GM12892 (cell line): Measurements from ENCODE around the gene RHNO1.

Experiments
- DNase-seq: peaks from one replicate; pipeline ENCODE4 v3.0.0; 2011; ENCODE audit not compliant: insufficient read length
- FAIRE-seq: peaks from 2 replicates; lab custom pipeline; 2011; peaks lifted over from hg19 to GRCh38; lab: Jason Lieb, UNC
- POLR2A ChIP-seq: IDR thresholded peaks from 2 replicates; pipeline ENCODE4 v1.6.1; 2011; ENCODE audit warnings: low read depth, low read length, control low read depth
- POLR2AphosphoS5 ChIP-seq: IDR thresholded peaks from 2 replicates; pipeline ENCODE4 v1.6.1; 2011; ENCODE audit warnings: low read depth, low read length, control low read depth
- TAF1 ChIP-seq: IDR thresholded peaks from 2 replicates; pipeline ENCODE4 v1.6.1; 2011; ENCODE audit warnings: low read depth, mild to moderate bottlenecking, control low read depth, low read length, borderline replicate concordance

Gene RHNO1

DNA sequence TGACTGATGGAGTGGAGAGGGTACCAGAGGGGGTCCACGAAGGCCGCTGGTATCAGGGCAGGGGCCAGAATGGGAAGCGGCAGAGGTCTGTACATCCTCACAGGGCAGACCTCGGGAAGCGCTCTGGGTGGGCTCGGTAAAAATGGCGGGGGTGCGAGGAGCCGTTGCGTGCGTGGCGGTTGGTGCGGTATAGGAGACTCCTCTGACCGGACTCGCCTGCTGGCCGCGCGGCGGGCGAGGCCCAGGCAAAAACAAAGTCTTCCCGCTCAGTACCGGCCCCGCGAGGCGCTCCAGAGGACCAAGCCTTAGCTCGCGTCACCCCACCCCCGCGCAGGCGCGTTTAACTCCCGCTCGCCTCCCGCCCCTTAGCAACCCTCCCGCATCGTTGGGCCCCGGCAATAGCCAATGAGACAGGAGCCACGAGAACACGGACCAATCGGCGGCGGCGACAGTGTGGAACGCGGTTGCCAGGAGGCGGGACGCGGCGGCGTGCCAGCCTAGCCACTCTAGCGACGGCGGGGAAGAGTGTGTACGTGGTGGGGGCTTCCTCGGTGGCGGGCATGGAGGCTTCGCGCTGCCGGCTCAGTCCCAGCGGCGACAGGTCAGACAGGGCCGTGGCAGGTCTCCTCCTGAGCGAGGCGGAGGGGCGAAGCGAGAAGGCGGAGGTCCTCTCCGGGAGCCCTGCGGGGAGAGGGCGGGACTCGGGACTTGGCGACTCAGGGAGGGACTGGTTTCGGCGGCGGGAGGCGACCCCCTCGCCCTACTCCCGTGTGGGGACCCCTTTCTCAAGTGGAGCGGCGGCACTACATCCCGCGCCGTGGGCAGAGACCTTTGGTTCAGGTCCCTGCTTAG lies 13.6 kb downstream of the RHNO1 start, which contains the start of gene TULP3:
TSS of gene TULP3 (plus strand) at position 504 of the 852 bp plus-strand sequence. CDS start at position 561, 57 bp downstream.
- peak; percentile 94 for DNase-seq
- TF ChIP-seq TAF1 = no peak
- TF ChIP-seq POLR2A = peak; percentile 62; the same call in 1 of the 2 replicates
- no peak for TF ChIP-seq POLR2AphosphoS5
- peak; percentile 96 for FAIRE-seq

DNA sequence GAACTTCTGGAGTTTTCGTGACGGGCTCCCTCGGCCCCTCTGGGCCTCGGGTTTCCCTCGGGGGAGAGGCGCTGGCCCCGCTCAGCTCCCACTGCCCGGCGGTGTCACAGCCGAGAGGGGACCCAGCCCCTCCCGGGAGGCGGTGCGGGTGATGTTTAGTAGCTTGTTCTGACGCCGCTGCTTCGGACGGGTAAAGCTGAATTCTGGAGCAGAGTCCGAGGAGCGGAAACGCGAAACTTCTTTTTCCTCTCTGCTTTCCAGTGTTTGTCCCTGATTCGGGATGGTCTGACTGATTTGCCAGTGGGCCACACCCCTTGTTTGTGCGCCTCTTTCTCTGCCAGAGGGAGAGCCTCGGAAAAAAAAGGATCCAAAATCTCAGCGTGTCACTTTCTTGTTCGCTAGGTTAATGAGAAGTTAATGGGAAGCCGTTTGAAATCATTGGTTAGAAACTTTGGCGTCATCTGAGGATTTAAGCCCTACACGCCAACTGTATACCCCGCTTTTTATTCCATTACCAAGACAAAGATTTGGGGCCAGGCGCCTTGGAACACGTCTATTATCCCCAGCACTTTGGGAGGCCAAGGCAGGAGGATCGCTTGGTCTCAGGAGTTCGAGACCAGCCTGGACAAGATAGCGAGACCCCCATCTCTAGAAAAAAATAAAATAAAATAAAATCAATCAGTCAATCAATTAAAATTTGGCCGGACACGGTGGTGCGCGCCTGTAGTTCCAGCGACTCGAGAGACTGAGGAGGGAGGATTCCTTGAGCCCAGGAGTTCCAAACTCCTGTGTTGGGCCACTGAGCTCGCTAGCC lies 14.4 kb downstream of the RHNO1 start:
- FAIRE-seq (peak; percentile 82), DNase-seq (no peak)
- TF ChIP-seq TAF1 (no peak), POLR2A (no peak), POLR2AphosphoS5 (no peak)

DNA sequence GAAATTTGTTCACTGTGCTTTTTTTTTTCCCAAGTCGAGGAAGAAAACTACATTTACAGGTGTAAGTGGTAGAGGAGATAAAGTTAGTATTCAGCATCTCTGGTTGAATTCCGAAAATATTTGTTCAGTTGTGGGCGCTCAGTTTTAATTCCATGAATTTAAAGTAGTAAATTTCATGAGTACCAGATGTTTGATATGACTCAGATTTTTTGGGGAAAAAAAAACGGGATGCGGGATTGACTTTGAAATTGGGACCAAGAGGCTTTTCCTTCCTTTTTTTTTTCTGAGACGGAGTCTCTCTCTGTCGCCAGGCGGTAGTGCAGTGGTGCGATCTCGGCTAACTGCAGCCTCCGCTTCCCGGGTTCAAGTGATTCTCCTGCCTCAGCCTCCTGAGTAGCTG lies 15.2 kb downstream of the RHNO1 start:
- DNase-seq = no peak
- TF ChIP-seq POLR2A (no peak), POLR2AphosphoS5 (no peak), TAF1 (no peak)
- no peak for FAIRE-seq

DNA sequence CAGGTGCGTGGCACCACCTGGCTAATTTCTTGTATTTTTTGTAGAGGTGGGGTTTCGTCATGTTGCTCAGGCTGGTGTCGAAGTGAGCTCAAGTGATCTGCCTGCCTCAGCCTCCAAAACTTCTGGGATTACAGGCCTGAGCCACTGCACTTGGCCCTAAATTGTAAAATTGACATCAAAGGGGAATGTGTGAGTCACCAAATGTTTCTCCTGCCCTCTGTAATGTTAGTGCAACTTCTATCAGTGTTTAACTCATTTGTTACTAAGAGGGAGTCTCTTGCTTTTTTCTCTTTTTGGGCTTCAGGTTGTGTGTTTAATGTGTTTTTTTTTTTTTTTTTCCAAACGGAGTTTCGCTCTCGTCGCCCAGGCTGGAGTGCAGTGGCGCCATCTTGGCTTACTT lies 16.0 kb downstream of the RHNO1 start:
- FAIRE-seq = no peak
- TF ChIP-seq POLR2A = no peak
- no peak for TF ChIP-seq TAF1
- no peak for TF ChIP-seq POLR2AphosphoS5
- no peak for DNase-seq

DNA sequence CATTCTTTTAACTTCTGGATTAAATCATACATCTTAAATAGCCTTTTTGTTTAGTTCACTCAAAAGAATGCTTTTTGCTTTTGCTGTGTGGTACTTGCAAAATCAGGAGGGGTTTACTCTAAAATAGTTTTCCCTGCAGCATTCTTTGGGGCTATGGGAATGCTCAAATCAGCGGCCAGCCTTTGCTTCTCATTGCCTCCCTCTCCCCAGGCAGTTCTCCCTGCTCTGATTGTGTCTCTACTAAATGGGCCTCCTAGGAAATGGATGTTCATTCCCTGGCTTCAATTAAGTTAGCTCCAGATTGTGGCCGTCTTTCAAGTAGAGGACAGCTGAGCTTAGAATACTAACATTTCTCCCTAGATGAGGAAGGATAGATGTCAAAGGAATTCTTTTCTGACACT lies 18.0 kb downstream of the RHNO1 start:
- FAIRE-seq (no peak), DNase-seq (no peak)
- no peak for TF ChIP-seq POLR2A
- no peak for TF ChIP-seq TAF1
- no peak for TF ChIP-seq POLR2AphosphoS5

DNA sequence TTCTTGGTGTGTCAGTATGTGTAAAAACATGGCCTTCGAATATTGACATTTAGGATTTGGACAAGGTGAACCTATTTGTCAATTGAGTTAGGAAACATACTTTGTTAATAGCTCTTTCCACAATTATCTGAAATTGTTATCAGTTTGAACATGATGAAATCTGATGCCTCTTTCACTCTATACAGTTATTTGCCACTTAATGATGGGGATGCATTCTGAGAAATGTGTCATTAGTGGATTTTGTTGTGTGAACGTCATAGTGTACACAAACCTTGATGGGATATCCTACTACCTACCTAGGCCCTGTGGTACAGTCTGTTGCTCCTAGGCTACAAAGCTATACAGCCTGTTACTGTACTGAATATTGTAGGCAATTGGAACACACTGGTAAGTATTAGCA lies 18.5 kb downstream of the RHNO1 start:
- TF ChIP-seq TAF1 (no peak), POLR2A (no peak), POLR2AphosphoS5 (no peak)
- FAIRE-seq (no peak), DNase-seq (no peak)

DNA sequence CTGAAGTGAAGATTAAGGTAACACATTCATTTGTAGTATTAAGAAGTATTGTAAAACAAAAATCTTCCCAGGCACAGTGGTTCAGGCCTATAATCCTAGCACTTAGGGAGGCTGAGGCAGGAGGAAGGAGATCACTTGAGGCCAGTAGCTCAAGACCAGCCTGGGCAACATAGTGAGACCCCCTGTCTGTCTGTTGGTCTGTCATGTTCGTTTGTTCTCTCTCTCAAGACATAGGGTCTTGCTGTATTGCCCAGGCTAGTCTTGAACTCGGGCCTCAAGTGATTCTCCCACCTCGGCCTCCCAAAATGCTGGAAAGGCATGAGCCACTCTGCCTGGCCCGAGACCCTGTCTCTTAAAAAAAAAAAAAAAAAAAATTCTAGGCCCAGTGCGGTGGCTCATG lies 20.4 kb downstream of the RHNO1 start:
- DNase-seq (no peak), FAIRE-seq (no peak)
- TF ChIP-seq POLR2AphosphoS5 = no peak
- no peak for TF ChIP-seq TAF1
- TF ChIP-seq POLR2A = no peak

DNA sequence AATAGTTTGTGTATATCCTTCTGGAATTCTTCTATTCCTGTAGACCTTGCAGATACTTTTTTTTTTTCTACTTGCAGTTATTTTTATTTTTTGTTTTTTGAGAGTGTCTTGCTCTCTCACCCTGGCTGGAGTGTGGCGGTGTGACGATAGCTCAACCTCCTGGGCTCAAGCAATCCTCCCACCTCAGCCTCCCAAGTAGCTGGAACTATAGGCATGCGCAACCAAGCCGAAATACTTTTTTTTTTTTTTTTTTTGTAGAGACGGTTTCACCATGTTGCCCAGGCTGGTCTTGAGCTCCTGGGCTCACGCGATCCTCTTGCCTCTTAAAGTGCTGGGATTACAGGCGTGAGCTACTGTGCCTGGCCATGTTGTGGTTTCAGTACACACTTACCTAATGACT lies 23.6 kb downstream of the RHNO1 start:
- no peak for FAIRE-seq
- no peak for TF ChIP-seq TAF1
- no peak for TF ChIP-seq POLR2AphosphoS5
- no peak for TF ChIP-seq POLR2A
- DNase-seq = no peak

DNA sequence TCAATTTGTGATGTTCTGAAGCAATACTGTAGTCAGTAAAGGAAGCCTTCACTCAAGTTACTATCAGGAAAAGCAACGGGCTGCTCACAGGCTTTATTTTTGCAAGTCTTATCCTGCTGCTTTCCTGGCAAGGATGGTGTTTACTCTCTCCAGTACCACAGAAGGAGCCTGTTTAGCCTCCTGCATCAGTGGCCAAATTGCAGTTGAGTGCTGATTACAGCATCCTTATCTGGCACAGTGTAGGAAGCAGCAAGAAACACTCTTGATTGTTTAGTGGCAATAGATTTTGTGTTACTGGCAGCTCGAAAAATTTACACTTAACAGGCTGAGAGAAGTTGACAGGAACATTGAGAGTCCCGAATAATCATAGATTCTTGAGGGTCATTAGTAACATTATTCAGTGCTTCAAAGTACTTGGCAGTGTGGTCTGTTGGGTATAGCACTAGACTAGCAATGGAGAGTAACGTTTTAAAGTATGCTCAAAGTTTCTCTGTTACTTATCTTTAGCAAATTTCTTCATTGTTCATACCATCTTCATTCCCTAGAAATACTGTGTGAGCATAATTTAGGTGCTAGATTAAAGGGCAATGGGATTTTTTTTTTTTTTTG lies 25.4 kb downstream of the RHNO1 start:
- TF ChIP-seq POLR2A (no peak), POLR2AphosphoS5 (no peak), TAF1 (no peak)
- no peak for DNase-seq
- FAIRE-seq = no peak

DNA sequence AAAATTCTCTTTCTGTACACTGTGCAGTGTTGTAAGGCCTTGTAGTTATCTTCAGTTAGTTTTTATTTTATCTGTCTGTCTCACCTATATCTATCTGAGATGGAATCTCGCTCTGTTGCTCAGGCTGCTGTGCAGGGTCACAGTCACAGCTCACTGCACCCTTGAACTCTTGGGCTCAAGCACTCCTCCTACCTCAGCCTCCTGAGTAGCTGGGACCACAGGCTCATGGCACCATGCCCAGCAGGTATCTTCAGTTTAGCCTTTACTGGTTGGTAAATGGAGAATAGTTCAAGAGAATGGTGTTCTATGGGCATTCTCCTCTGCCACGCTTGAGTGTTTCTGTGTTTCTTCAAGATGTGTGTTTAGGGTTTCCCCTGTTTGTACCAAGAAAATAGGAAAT lies 27.2 kb downstream of the RHNO1 start:
- FAIRE-seq (no peak), DNase-seq (no peak)
- TF ChIP-seq POLR2A (no peak), POLR2AphosphoS5 (no peak), TAF1 (no peak)

DNA sequence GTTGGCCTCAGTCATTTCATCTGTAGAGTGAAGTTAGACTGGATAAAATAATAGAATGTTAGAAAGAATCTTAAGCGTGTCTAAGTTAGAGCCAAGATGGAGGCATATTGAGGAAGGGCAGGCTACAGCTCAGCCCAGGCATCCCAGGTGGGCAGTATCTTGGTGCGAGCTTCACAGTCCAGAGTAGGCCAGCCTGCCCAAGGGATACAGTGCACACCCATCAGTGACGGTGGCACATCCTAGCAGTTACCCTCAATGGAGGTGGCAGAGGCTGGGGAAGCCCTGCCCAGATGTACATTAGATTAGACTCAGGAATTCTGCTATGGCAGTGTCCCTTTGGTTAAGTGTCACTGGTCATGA lies 35.2 kb downstream of the RHNO1 start:
- FAIRE-seq (no peak), DNase-seq (no peak)
- no peak for TF ChIP-seq POLR2AphosphoS5
- no peak for TF ChIP-seq TAF1
- no peak for TF ChIP-seq POLR2A
